Natural killer cell (primary cell): ENCODE data around the gene RCE1. TPM values are rescaled to one million over a fixed set of nuclear protein-coding genes. Genes with fewer than 3 reads are reported as not detected.

Experiments used
- ATAC-seq, 3 donors: fragments of 150-1000 bp in 2 of 3; fragments of 200-7000 bp in 1 of 3; cut with Tn5 transposase; 1 replicate in 1 of 3; 2 replicates in 2 of 3; pipeline ENCODE4 v1.10.0; 2021; ENCODE audit warnings: mild to moderate bottlenecking in 2 of 3, moderate library complexity in 2 of 3
- DNase-seq, 2 donors: peaks; one replicate each; pipeline versions ENCODE4 v3.0.0 to v3.0.0-alpha.2; 2013 to 2021; ENCODE audit warnings: mixed read lengths in 1 of 2
- H3K27ac ChIP-seq: one replicate; pipeline ENCODE4 v1.5.1; 2013; ENCODE audit warnings: mild to moderate bottlenecking, low read length
- H3K27me3 ChIP-seq: one replicate; pipeline ENCODE4 v1.6.1; 2013; ENCODE audit warnings: low read length; ENCODE audit not compliant: control insufficient read depth, insufficient read depth
- H3K36me3 ChIP-seq: one replicate; pipeline ENCODE4 v1.6.1; 2013; ENCODE audit warnings: low read length; ENCODE audit not compliant: control insufficient read depth, insufficient read depth
- H3K4me1 ChIP-seq: one replicate; pipeline ENCODE4 v1.6.1; 2013; ENCODE audit warnings: low read length; ENCODE audit not compliant: control insufficient read depth, insufficient read depth
- H3K4me3 ChIP-seq: one replicate; pipeline ENCODE4 v1.5.1; 2013; ENCODE audit warnings: low read length
- H3K9me3 ChIP-seq: one replicate; pipeline ENCODE4 v1.6.1; 2013; ENCODE audit warnings: low read length; ENCODE audit not compliant: control insufficient read depth, insufficient read depth
- H3K27ac Mint-ChIP-seq, 2 donors: one replicate each; pipeline ENCODE4 v1.8.0; 2022; ENCODE audit warnings: mild to moderate bottlenecking in 2 of 2, mixed read lengths in 2 of 2, moderate library complexity in 1 of 2
- H3K27me3 Mint-ChIP-seq, 2 donors: one replicate each; pipeline ENCODE4 v1.8.0; 2022; ENCODE audit warnings: low read depth in 2 of 2, mixed read lengths in 2 of 2
- H3K36me3 Mint-ChIP-seq: one replicate; pipeline ENCODE4 v1.8.0; 2022; ENCODE audit warnings: mixed read lengths
- H3K4me1 Mint-ChIP-seq, 2 donors: one replicate each; pipeline ENCODE4 v1.8.0; 2022; ENCODE audit warnings: mixed read lengths in 2 of 2
- H3K4me3 Mint-ChIP-seq: one replicate; pipeline ENCODE4 v1.8.0; 2022; ENCODE audit warnings: mild to moderate bottlenecking, moderate library complexity, mixed read lengths
- H3K9me3 Mint-ChIP-seq, 2 donors: one replicate each; pipeline ENCODE4 v1.8.0; 2022; ENCODE audit warnings: mixed read lengths in 2 of 2
- CTCF ChIP-seq: fragments of 200-600 bp; IDR thresholded peaks from one replicate; pipeline ENCODE4 v1.8.0; 2022; ENCODE audit warnings: antibody characterized with exemption
- WGBS: methylation state at CpG from one replicate; pipeline ENCODE4 v1.1.7; 2013; ENCODE audit warnings: missing lambda C conversion rate; ENCODE audit not compliant: insufficient coverage; 5-methylcytosine and 5-hydroxymethylcytosine counted together
- intact Hi-C: fragments of 100-400 bp; cut with micrococcal nuclease; formaldehyde crosslinking; loops from one replicate; pipeline ENCODE4 v1.14.2; 2022
- total RNA-seq, 4 donors: library from RNA; stranded (reverse); fragments of 120-200 nt in 1 of 4; gene quantifications; one replicate each; pipeline versions ENCODE4 v1.2.3 to v1.2.4, GENCODE V29; 2013 to 2022

The RCE1 gene
- total RNA-seq, 3 donors from 2014 or later (not counting 1 experiment from before 2014, with no cell fraction given), result 41.3 to 47.0 (median 41.7) TPM

- Mint-ChIP-seq H3K4me3 (peak overlapping the region; percentile 80), H3K27me3 (no peaks in the 10 kb centered on the region), H3K4me1 (peaks cover 0 to 10% of the 10 kb centered on the region in 2 donors), H3K27ac (no peak overlapping the region), H3K9me3 (no peaks in the 10 kb centered on the region), H3K36me3 (no peaks in the 10 kb centered on the region)
- no peaks in the 10 kb centered on the region for H3K27me3 ChIP-seq
- no peak for DNase-seq
- H3K9me3 ChIP-seq, result no peaks in the 10 kb centered on the region
- ATAC-seq, result no peak
- no peaks in the 10 kb centered on the region for H3K36me3 ChIP-seq
- no peak overlapping the region for H3K4me3 ChIP-seq
- peaks cover 12% of the 10 kb centered on the region for H3K4me1 ChIP-seq
- no peak for TF ChIP-seq CTCF
- no peak overlapping the region for H3K27ac ChIP-seq
- 95% methylated on average over 15 of the region's 15 CpGs for WGBS
- intact Hi-C loops, result no loop called here
Measured at GRCh38 chr11:66854729-66855211, 11.5 kb downstream of the RCE1 start.

- WGBS, result 6% methylated on average over 51 of the region's 51 CpGs
- peaks cover 0 to 6% of the 10 kb centered on the region in 2 donors for H3K4me1 Mint-ChIP-seq
- no peaks in the 10 kb centered on the region for H3K27me3 ChIP-seq
- no peaks in the 10 kb centered on the region for H3K36me3 ChIP-seq
- H3K4me1 ChIP-seq, result peaks cover 12% of the 10 kb centered on the region
- peak overlapping the region; percentile 78 for H3K27ac ChIP-seq
- H3K27me3 Mint-ChIP-seq, result no peaks in the 10 kb centered on the region
- intact Hi-C loops, result no loop called here
- peak overlapping the region; percentile 81 for H3K4me3 ChIP-seq
- H3K27ac Mint-ChIP-seq, result peak overlapping the region in 1 of 2 donors; percentile 59
- DNase-seq (peak in 1 of 2 donors; percentile 82), ATAC-seq (peak; percentile 75 to 83 (median 80))
- TF ChIP-seq CTCF, result no peak
- H3K4me3 Mint-ChIP-seq, result peak overlapping the region; percentile 80
- H3K9me3 ChIP-seq, result no peaks in the 10 kb centered on the region
- no peaks in the 10 kb centered on the region for H3K9me3 Mint-ChIP-seq
- H3K36me3 Mint-ChIP-seq, result no peaks in the 10 kb centered on the region
Measured at GRCh38 chr11:66855574-66856495, 12.6 kb downstream of the RCE1 start.

GRCh38 chr11:66856496-66857233, 13.4 kb downstream of the RCE1 start, which contains the start of gene LRFN4:
Gene LRFN4, plus strand, starts transcription at chr11:66857064. Its CDS starts 681 bp downstream, at chr11:66857745.
- no peaks in the 10 kb centered on the region for H3K36me3 Mint-ChIP-seq
- WGBS, result under 1% methylated on average over 103 of the region's 103 CpGs
- ATAC-seq (peak; percentile 66 to 73 (median 68)), DNase-seq (peak; percentile 51 to 78)
- Histone ChIP-seq H3K4me1 (peaks cover 12% of the 10 kb centered on the region), H3K27ac (peak within 1 kb of the TSS; percentile 78), H3K9me3 (no peaks in the 10 kb centered on the region), H3K4me3 (peak within 1 kb of the TSS; percentile 81), H3K27me3 (no peaks in the 10 kb centered on the region), H3K36me3 (no peaks in the 10 kb centered on the region)
- no peaks in the 10 kb centered on the region for H3K27me3 Mint-ChIP-seq
- TF ChIP-seq CTCF, result no peak
- peak within 1 kb of the TSS in 1 of 2 donors; percentile 59 for H3K27ac Mint-ChIP-seq
- intact Hi-C loops, result no loop called here
- no peaks in the 10 kb centered on the region for H3K9me3 Mint-ChIP-seq
- H3K4me3 Mint-ChIP-seq, result peak within 1 kb of the TSS; percentile 86
- peaks cover 0 to 5% of the 10 kb centered on the region in 2 donors for H3K4me1 Mint-ChIP-seq
